HG02798 (cell line): ENCODE results near the gene ZNF726.
"Not testable (repeated sequence)": the region's sequence is repeated elsewhere in the genome, so short reads cannot be mapped to it uniquely, and the experiment has no call there.

Experiments used
- ATAC-seq: cut with Tn5 transposase; IDR thresholded peaks from one replicate; pipeline ENCODE4 v1.9.1; 2021; ENCODE audit warnings: mild to moderate bottlenecking; ENCODE audit not compliant: unreplicated experiment, poor library complexity

The ZNF726 gene

DNA sequence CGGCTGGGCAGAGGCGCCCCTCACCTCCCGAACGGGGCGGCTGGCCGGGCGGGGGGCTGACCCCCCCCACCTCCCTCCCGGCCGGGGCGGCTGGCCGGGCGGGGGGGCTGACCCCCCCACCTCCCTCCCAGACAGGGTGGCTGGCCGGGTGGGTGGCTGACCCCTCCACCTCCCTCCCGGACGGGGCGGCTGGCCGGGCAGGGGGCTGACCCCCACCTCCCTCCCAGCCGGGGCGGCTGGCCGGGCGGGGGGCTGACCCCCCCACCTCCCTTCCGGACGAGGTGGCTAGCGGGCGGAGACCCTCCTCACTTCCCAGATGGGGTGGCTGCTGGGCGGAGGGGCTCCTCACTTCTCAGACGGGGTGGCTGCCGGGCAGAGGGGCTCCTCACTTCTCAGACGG lies 22.3 kb downstream of the ZNF726 start:
- not testable (repeated sequence) for ATAC-seq

DNA sequence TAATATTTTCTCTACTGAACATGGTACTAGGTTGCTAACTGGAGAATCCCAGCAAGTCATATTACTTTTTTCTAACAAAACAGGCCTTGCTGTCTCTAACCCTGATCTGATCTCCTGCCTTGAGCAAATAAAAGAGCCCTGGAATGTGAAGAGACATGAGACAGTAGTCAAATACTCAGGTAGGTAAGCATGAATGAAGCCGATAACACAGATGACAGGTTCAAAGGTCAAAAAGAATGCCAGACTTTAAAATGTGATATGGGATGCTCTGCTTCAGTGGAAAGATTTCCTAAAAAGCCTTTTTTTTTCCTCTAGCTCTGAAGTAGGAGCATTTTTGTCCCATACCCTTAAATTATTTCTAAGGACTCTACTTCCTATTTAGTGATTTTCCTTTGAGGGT lies 28.7 kb downstream of the ZNF726 start:
- no peak for ATAC-seq

DNA sequence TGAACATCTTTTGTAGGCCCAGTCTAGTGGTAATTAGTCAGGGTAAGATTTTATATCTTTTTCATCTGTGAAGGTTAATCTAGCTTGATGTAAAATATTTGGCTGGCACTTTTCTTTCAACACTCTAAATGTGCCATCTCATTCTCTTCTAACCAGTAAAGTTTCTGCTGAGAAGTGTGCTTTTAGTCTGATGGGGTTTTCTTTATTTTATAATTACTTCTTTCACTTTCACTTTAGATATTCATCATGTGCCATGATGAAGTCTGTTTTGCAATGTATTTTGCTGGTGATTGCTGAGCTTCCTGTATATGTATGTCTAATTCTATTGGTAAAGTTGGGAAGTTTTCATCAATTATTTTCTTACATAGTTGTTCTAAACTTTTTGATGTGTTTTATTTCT lies 31.9 kb downstream of the ZNF726 start:
- ATAC-seq: no peak

GRCh38 chr19:23949611-23950010 lies 34.9 kb downstream of the ZNF726 start:
- no peak for ATAC-seq

DNA sequence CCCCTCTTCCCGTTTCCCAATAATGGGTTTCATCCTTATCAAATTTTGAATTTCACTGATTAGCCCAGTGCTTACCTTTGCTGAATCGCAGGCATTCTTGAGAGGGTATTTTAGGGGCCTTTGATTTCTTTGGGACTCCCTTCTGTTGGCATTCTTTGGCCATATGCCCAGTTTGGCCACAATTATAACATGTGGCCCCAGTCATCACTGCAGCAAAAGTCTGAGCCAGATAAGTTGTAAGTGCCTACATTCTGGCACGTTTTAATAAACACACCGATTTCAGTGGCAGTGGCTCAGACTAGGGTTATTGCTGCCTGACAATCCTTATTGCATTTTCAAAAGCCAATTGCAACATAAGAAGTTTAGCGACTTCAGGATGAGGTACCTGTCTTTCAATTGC lies 41.4 kb downstream of the ZNF726 start:
- no peak for ATAC-seq

- ATAC-seq: no peak
Measured at GRCh38 chr19:23957660-23958281, 43.1 kb downstream of the ZNF726 start.

DNA sequence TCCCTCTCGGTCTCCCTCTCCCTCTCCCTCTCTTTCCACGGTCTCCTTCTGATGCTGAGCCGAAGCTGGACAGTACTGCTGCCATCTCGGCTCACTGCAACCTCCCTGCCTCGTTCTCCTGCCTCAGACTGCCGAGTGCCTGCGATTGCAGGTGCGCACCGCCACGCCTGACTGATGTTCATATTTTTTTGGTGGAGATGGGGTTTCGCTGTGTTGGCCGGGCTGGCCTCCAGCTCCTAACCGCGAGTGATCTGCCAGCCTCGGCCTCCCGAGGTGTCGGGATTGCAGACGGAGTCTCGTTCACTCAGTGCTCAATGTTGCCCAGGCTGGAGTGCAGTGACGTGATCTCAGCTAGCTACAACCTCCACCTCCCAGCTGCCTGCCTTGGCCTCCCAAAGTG lies 48.7 kb downstream of the ZNF726 start:
- ATAC-seq: not testable (repeated sequence)

DNA sequence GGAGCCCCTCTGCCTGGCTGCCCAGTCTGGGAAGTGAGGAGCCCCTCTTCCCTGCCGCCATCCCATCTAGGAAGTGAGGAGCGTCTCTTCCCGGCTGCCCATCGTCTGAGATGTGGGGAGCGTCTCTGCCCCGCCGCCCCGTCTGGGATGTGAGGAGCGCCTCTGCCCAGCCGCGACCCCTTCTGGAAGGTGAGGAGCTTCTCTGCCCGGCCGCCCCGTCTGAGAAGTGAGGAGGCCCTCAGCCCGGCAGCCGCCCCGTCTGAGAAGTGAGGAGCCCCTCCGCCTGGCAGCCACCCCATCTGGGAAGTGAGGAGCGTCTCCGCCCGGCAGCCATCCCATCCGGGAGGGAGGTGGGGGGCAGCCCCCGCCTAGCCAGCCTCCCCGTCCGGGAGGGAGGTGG lies 49.2 kb downstream of the ZNF726 start:
- ATAC-seq: not testable (repeated sequence)

- not testable (repeated sequence) for ATAC-seq
Measured at GRCh38 chr19:23964334-23964733, 49.6 kb downstream of the ZNF726 start.

DNA sequence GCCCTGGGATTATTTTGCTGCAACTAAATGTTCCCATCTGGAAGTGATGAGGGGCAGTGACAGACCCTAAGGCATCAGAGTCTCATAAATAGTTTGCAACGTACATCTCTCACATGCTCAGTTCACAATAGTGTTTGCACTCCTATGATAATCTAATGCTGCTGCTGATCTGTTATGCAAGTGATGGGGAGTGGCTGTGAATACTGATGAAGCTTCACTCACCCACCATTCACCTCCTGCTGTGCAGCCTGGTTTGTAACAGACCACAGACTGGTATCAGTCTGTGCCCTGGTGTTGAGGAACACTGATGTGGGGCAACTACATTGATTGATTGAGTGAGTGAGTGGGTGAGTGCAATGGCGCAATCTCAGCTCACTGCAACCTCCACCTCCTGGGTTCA lies 54.9 kb downstream of the ZNF726 start:
- no peak for ATAC-seq

DNA sequence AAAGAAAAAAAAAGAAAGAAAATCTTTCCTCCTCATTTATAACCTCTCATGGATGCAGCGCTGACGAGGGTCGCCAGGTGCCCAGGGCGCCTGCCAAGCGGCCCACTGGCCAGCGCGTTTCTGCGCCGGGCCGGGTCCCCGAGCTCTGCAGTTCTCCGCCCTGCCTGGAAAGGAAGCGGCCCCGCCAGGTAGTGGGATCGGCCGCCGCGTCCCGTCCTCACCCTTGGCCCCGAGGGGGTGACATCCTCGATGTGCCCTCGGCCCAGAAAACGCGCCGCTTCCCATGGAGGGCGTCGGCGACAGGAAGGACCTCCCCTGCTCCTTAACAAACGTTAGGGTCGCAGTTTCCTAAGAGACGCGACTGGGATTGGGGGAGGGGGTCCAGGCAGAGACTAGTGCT lies 56.9 kb downstream of the ZNF726 start:
- ATAC-seq: no peak

- no peak for ATAC-seq
Measured at GRCh38 chr19:23972161-23972560, 57.5 kb downstream of the ZNF726 start.

- no peak for ATAC-seq
Measured at GRCh38 chr19:23974941-23975340, 60.3 kb downstream of the ZNF726 start.

DNA sequence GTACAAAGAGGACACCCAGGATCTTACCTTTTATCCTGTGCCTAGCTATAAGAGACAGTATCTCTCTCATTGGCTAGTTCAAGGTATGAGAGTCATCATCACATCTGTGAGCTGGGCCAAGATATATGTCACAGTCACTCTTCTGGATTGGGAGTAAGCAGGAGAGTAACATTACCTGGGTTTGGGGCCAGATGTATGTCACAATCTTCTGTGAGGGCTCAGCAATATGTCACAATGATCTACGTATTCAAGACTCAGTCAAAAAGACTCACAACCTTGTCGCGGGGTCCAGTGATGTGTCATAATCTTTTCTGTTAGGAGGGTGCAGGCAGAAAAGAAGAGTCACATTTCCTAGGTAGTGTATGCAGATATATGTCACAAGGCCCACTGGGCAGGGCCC lies 61.9 kb downstream of the ZNF726 start:
- ATAC-seq: not testable (repeated sequence)

DNA sequence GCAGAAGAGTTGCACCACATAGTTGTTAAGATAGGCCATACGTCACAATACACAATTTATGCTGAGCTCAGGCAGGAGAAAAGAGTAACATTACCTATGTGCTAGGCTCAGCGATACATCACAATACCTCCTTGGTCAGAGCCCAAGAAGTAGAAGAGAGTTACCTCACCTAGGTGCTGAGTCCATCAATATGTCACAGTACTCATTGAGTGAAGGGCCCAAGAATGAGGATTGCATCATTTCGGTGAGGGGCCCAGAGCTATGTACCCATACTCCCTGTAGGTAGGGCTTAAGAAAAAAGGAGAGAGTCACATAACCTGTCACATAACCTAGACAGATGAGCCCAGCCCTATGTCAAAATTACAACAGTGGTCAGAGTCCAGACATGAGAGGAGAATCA lies 62.6 kb downstream of the ZNF726 start:
- not testable (repeated sequence) for ATAC-seq

DNA sequence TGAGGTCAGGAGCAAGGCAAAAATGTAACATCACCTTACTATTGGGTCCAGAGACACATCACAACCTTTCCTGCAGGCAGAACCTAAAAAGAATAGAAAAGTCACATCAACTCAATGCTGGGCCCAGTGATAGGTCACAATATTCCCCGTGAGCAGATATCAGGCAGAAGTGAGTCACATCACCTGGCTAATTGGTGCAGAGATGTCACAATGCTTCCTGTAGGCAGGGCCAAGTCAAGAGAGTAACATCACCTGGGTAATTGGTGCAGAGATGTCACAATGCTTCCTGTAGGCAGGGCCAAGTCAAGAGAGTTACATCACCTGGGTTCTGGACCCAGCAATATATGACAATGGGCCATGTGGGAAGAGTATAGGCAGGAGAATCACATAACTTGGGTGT lies 63.4 kb downstream of the ZNF726 start:
- no peak for ATAC-seq

GRCh38 chr19:23980805-23981204 lies 66.1 kb downstream of the ZNF726 start:
- ATAC-seq: no peak

GRCh38 chr19:23981863-23982262 lies 67.2 kb downstream of the ZNF726 start:
- no peak for ATAC-seq

- ATAC-seq: no peak
Measured at GRCh38 chr19:23983406-23983805, 68.7 kb downstream of the ZNF726 start.
